ENCODE measurements around the gene P3H1. TPM values are rescaled to one million over a fixed set of nuclear protein-coding genes. Genes with fewer than 3 reads are reported as not detected.

The P3H1 gene
- polyA plus RNA-seq, 1 of the 3 experiments (the other 2 are of a cell fraction) = 66.8 TPM

- H3K27me3 ChIP-seq (ENCODE audit: insufficient read depth) = no peaks in the 10 kb centered on the region
- H3K79me2 ChIP-seq (ENCODE audit: insufficient read depth) = peaks cover 28% of the 10 kb centered on the region
- H3K4me1 ChIP-seq (ENCODE audit: control insufficient read depth in 1 of 2, insufficient read depth in 2 of 2, low read depth in 1 of 2, low read length in 1 of 2) = no peaks in the 10 kb centered on the region
- POLR2A ChIA-PET = no interaction called here
- H3K9ac ChIP-seq = no peak overlapping the region
- DNase-seq = no peak
- 95% methylated on average over 3 of the region's 5 CpGs for WGBS (ENCODE audit: low lambda C conversion rate)
- H3K9me3 ChIP-seq = no peaks in the 10 kb centered on the region
- H2AFZ ChIP-seq (ENCODE audit: low read depth) = no peak overlapping the region
- CTCF ChIA-PET = interaction anchor here (1.3 to 10.1 kb wide), 3 partner anchors 9 to 299 kb away, joined by 3 to 75 read pairs (median 4); no protein-coding TSS in a partner anchor
- H4K20me1 ChIP-seq (ENCODE audit: insufficient read depth) = no peaks in the 10 kb centered on the region
- no peak overlapping the region for H3K4me3 ChIP-seq (ENCODE audit: low read depth in 2 of 2, low read length in 1 of 2)
- no peaks in the 10 kb centered on the region for H3F3A ChIP-seq (replicated peaks; ENCODE audit: insufficient read depth)
- no peaks in the 10 kb centered on the region for H3K9me2 ChIP-seq
- no peak overlapping the region for H3K27ac ChIP-seq (ENCODE audit: low read depth in 2 of 2, low read length in 1 of 2)
- TF ChIP-seq TEAD4 (IDR thresholded peaks at IDR 0.05; ENCODE audit: borderline replicate concordance, insufficient read depth) (no peak), NFIC (IDR thresholded peaks at IDR 0.05; ENCODE audit: borderline replicate concordance) (no peak), IRF3 (IDR thresholded peaks at IDR 0.05; ENCODE audit: low read depth, low read length) (no peak)
- peaks cover 46 to 48% of the 10 kb centered on the region in 2 experiments for H3K36me3 ChIP-seq (replicated peaks in 1 of 2; ENCODE audit: control insufficient read depth in 1 of 2, insufficient read depth in 2 of 2, low read length in 1 of 2)
- no peak overlapping the region for H3K4me2 ChIP-seq
Measured at GRCh38 chr1:42774928-42775526, 8.2 kb upstream of the P3H1 start.

- CTCF ChIA-PET = interaction anchor here (1.3 to 10.1 kb wide), 2 partner anchors 150 to 301 kb away, joined by 3 to 75 read pairs; no protein-coding TSS in a partner anchor
Measured at GRCh38 chr1:42773420-42773819, 6.6 kb upstream of the P3H1 start.

More at GRCh38 chr1:42773420-42773819, 6.6 kb upstream of the P3H1 start:
- no peaks in the 10 kb centered on the region for H3F3A ChIP-seq (replicated peaks; ENCODE audit: insufficient read depth)
- peaks cover 44% of the 10 kb centered on the region for H3K79me2 ChIP-seq (ENCODE audit: insufficient read depth)
- DNase-seq = no peak
- no peaks in the 10 kb centered on the region for H3K27me3 ChIP-seq (ENCODE audit: insufficient read depth)
- no peaks in the 10 kb centered on the region for H3K9me2 ChIP-seq
- H3K4me1 ChIP-seq (ENCODE audit: control insufficient read depth in 1 of 2, insufficient read depth in 2 of 2, low read depth in 1 of 2, low read length in 1 of 2) = peaks cover 0 to 1% of the 10 kb centered on the region in 2 experiments; a peak in 1 of 4 replicates
- H2AFZ ChIP-seq (ENCODE audit: low read depth) = no peak overlapping the region
- H3K4me3 ChIP-seq (ENCODE audit: low read depth in 2 of 2, low read length in 1 of 2) = no peak overlapping the region
- H3K4me2 ChIP-seq = no peak overlapping the region
- no peak overlapping the region for H3K9ac ChIP-seq
- WGBS (ENCODE audit: low lambda C conversion rate) = 52% methylated on average over 2 of the region's 2 CpGs
- no peak for TF ChIP-seq GABPA (IDR thresholded peaks at IDR 0.05; ENCODE audit: low read depth)
- TF ChIP-seq SIN3A (IDR thresholded peaks at IDR 0.05; ENCODE audit: borderline replicate concordance, low read depth, low read length) = no peak
- no peak for TF ChIP-seq ZBTB33 (IDR thresholded peaks at IDR 0.05; ENCODE audit: borderline replicate concordance, low read depth)
- no peak for TF ChIP-seq MXI1 (IDR thresholded peaks at IDR 0.05; ENCODE audit: low read depth, low read length)
- TF ChIP-seq RFX5 (IDR thresholded peaks at IDR 0.05; ENCODE audit: low read length) = no peak
- TF ChIP-seq CHD2 (IDR thresholded peaks at IDR 0.05; ENCODE audit: low read length, partially characterized antibody) = no peak
- TF ChIP-seq TAF1 (IDR thresholded peaks at IDR 0.05; ENCODE audit: borderline replicate concordance, low read depth, low read length) = no peak
- no peak for TF ChIP-seq CTCF (IDR thresholded peaks at IDR 0.05)
- TF ChIP-seq JUND (IDR thresholded peaks at IDR 0.05) = no peak
- no peak for TF ChIP-seq YY1 (IDR thresholded peaks at IDR 0.05; ENCODE audit: low read depth)
- no peak for TF ChIP-seq USF1 (IDR thresholded peaks at IDR 0.05; ENCODE audit: borderline replicate concordance, low read depth)
- no peak for TF ChIP-seq MEF2A (IDR thresholded peaks at IDR 0.05; ENCODE audit: borderline replicate concordance, low read depth)
- no peak for TF ChIP-seq TCF12 (IDR thresholded peaks at IDR 0.05)
- TF ChIP-seq FOXM1 (IDR thresholded peaks at IDR 0.05; ENCODE audit: low read depth) = no peak
- H3K36me3 ChIP-seq (replicated peaks in 1 of 2; ENCODE audit: control insufficient read depth in 1 of 2, insufficient read depth in 2 of 2, low read length in 1 of 2) = peaks cover 40 to 43% of the 10 kb centered on the region in 2 experiments
- H3K27ac ChIP-seq (ENCODE audit: low read depth in 2 of 2, low read length in 1 of 2) = no peak overlapping the region
- H4K20me1 ChIP-seq (ENCODE audit: insufficient read depth) = no peaks in the 10 kb centered on the region
- H3K9me3 ChIP-seq = no peaks in the 10 kb centered on the region
- POLR2A ChIA-PET = interaction anchor here (0.6 kb wide), 1 partner anchor 1787 kb away, joined by 3 read pairs; no protein-coding TSS in a partner anchor

All from SK-N-SH (cell line).